HFFc6 (cell line): ENCODE data around the gene PPARA. TPM values are rescaled to one million over a fixed set of nuclear protein-coding genes. Genes with fewer than 3 reads are reported as not detected.

Experiments
- DNase-seq: peaks from one replicate; pipeline ENCODE4 v3.0.0-alpha.2; 2018
- H3K27ac Mint-ChIP-seq: 2 replicates; pipeline ENCODE4 v1.8.0; 2020; ENCODE audit warnings: mild to moderate bottlenecking, mixed read lengths
- H3K27me3 Mint-ChIP-seq: 2 replicates; pipeline ENCODE4 v1.8.0; 2021; ENCODE audit warnings: mild to moderate bottlenecking, moderate library complexity, mixed read lengths; ENCODE audit not compliant: insufficient read depth
- H3K36me3 Mint-ChIP-seq: 2 replicates; pipeline ENCODE4 v1.8.0; 2021; ENCODE audit warnings: low read depth, mixed read lengths
- H3K4me1 Mint-ChIP-seq: 2 replicates; pipeline ENCODE4 v1.8.0; 2020; ENCODE audit warnings: low read depth, mixed read lengths
- H3K4me3 Mint-ChIP-seq: 2 replicates; pipeline ENCODE4 v1.8.0; 2020; ENCODE audit warnings: mild to moderate bottlenecking, moderate library complexity, mixed read lengths
- H3K9me3 Mint-ChIP-seq: 2 replicates; pipeline ENCODE4 v1.8.0; 2020; ENCODE audit warnings: mild to moderate bottlenecking, mixed read lengths
- total RNA-seq, 6 experiments: library from RNA; stranded (reverse); fragmentation: NEBNext Ultra II Directional; extraction: Animal tissue kit (Norgen Biotek cat#: 25700); gene quantifications; 2 replicates in 1 of 6; 3 replicates in 5 of 6; pipeline ENCODE4 v1.2.3, GENCODE V29; 2021
- TF ChIP-seq, protein P1 (sequence below): fragments of 200-600 bp; sonication (generic); IDR thresholded peaks from 2 replicates; pipeline ENCODE4 v1.5.0; 2021; ENCODE audit warnings: antibody characterized with exemption, mild to moderate bottlenecking

The PPARA gene
- total RNA-seq, 6 experiments from 2014 or later = 14.1 to 16.0 (median 15.1) TPM

DNA sequence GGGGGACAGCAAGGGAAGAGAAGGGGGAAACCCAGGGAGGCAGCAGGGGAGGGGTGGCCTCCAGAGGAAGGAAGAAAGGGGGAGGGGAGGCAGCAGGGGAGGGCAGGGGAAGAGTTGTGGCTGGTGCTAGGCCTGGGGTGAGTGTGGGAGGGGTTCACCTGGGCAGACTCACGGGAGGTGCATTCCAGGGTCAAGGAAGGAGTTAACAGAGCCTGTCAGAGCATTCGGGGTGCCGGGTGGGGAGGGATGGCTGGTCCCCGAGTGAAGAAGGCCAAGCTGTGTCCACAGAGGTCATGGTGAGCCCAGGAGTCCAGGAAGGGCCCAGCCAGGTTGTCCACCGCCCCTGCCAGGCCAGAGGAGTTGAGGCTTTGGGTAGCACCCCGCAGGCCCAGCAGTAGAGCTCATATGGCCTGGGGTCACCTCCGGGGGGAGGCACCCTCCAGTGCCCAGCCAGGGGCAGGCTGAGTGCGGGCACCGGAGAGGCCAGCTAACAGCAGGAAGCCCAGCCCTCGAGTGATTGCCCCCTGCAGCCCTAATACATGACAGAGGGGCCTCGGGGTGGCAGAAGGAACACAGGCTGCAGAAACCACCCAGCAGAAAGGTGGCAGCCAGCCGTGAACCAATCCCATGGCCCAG, 31.1 kb upstream of the PPARA start:
- TF ChIP-seq, protein P1, sequence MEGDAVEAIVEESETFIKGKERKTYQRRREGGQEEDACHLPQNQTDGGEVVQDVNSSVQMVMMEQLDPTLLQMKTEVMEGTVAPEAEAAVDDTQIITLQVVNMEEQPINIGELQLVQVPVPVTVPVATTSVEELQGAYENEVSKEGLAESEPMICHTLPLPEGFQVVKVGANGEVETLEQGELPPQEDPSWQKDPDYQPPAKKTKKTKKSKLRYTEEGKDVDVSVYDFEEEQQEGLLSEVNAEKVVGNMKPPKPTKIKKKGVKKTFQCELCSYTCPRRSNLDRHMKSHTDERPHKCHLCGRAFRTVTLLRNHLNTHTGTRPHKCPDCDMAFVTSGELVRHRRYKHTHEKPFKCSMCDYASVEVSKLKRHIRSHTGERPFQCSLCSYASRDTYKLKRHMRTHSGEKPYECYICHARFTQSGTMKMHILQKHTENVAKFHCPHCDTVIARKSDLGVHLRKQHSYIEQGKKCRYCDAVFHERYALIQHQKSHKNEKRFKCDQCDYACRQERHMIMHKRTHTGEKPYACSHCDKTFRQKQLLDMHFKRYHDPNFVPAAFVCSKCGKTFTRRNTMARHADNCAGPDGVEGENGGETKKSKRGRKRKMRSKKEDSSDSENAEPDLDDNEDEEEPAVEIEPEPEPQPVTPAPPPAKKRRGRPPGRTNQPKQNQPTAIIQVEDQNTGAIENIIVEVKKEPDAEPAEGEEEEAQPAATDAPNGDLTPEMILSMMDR = no peak
- peak overlapping the region; percentile 55; the same call in 1 of the 2 replicates for H3K27ac Mint-ChIP-seq
- peak overlapping the region; percentile 5; the same call in 1 of the 2 replicates for H3K4me3 Mint-ChIP-seq
- peaks cover 6% of the 10 kb centered on the region; the same call in 1 of the 2 replicates for H3K9me3 Mint-ChIP-seq
- DNase-seq = no peak
- H3K27me3 Mint-ChIP-seq = peaks cover 61% of the 10 kb centered on the region
- no peaks in the 10 kb centered on the region for H3K36me3 Mint-ChIP-seq
- H3K4me1 Mint-ChIP-seq = peaks cover 27% of the 10 kb centered on the region

DNA sequence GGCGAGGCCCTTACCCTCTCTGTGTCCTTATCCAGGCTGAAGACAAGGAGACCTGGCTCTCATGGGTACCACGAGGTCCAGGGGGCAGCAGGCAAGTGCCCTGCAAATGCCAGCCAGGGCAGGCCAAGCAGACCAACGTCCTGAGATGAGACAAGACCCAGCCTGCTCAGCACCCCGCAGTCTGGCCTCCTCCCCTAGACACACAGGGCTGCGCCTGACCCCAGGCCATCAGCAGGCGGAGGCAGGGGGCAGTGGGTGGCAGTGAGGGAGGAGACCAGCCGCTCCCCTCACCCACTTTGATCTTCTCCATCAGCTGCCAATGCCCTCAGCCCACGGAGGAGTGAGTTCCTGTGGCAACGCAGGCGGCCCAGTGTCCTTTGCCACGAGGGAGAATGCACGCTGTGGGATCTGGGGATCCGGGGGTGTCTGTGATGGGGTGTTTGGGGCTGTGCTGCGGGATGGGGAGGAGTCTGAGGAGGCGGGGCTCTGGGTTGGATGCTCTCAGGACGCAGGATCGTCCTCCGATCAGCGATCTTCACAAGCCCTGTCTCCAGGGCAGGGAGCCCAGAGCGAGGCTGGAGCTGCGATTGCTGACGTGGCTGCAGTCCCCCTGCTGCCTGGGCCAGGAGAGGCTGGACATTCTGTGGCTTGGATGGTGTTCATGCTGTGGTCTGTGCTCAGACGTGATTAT, 30.5 kb upstream of the PPARA start:
- H3K9me3 Mint-ChIP-seq = peaks cover 6% of the 10 kb centered on the region; the same call in 1 of the 2 replicates
- TF ChIP-seq, protein P1 = no peak
- DNase-seq = peak; percentile 48
- H3K36me3 Mint-ChIP-seq = no peaks in the 10 kb centered on the region
- peaks cover 57% of the 10 kb centered on the region for H3K27me3 Mint-ChIP-seq
- peak overlapping the region; percentile 74 for H3K27ac Mint-ChIP-seq
- H3K4me3 Mint-ChIP-seq = peak overlapping the region; percentile 52
- H3K4me1 Mint-ChIP-seq = peaks cover 29% of the 10 kb centered on the region

DNA sequence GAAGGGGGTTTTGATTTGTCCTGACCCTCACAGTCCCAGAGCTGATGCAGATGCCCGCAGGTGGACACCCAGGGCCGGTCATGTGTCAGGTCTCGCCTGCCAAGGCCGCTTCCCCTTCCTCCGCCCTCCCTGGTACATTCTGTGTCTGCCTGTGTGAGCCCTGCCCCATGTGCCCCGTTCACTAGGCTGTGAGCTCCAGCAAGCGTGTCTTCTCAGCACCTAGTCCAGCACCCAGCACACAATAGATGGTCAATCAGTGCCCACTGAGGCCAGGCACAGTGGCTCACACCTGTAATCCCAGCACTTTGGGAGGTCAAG, 29.9 kb upstream of the PPARA start:
- Mint-ChIP-seq H3K36me3 (no peaks in the 10 kb centered on the region), H3K4me1 (peaks cover 26% of the 10 kb centered on the region), H3K27ac (peak overlapping the region; percentile 74), H3K4me3 (peak overlapping the region; percentile 52), H3K27me3 (peaks cover 52% of the 10 kb centered on the region), H3K9me3 (peaks cover 6% of the 10 kb centered on the region; the same call in 1 of the 2 replicates)
- TF ChIP-seq, protein P1 = no peak
- no peak for DNase-seq

DNA sequence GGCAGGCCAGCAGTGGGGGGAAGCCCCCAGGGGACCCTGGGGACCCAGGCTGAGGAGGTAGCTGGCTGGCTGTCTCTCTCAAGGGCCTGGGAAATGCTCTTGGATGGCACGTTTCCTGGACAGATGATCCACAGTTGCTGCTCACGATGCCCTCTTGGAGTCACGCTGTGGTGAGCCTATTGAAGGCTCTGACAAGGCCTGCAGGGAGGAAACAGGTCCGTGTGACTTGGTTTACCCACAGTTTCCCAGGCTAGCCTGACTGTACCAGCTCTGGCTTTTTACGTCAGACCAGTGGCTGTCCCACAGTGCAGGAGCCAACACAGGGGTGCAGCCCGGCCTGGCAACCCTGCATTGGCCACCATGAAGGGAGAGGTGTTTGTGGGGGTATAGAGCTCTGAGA, 29.2 kb upstream of the PPARA start:
- Mint-ChIP-seq H3K9me3 (peaks cover 6% of the 10 kb centered on the region; the same call in 1 of the 2 replicates), H3K36me3 (no peaks in the 10 kb centered on the region), H3K4me3 (no peak overlapping the region; the same call in 1 of the 2 replicates), H3K27me3 (peaks cover 48% of the 10 kb centered on the region), H3K27ac (no peak overlapping the region; the same call in 1 of the 2 replicates), H3K4me1 (peaks cover 19% of the 10 kb centered on the region)
- TF ChIP-seq, protein P1 = no peak
- no peak for DNase-seq

DNA sequence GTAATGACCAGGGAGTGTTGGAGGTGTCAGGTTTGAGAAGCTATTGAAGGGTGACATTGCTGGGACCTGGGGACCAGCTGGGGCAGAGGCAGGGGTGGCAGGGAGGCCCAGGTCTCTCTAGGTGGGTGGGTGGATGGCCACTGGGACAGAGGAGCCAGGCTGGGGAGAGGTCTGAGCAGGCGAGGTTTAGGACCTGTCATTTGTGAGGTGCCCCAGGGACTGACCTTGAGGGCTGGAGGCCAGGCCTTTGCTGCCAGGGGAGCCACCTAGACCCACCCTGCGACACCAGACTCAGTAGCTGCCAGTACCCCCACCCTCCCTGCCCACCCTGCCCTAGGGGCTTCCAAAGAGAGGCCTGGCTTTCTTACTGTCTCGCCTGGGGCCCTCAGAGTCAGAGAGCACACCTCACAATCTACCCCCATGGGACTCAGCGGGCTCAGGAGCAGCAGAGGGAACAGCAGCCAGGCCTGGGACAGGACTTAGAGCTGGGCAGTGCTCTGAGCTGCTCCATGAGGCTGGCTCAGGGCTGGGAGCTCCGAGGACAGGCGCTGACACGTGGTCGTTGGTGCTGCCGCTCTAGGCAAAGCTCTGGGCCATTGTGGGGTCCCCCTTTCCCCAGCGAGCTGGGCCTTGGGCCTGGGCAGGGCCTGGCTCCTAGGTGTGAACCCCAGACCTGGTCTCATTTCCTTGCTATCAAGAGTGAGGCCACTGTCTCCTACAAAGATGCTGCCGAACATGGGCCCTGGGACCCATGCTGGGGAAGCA, 28.6 kb upstream of the PPARA start:
- H3K27ac Mint-ChIP-seq = no peak overlapping the region; the same call in 1 of the 2 replicates

More for the DNA sequence above, 28.6 kb upstream of the PPARA start:
- peaks cover 43% of the 10 kb centered on the region for H3K27me3 Mint-ChIP-seq
- TF ChIP-seq, protein P1 = no peak
- H3K9me3 Mint-ChIP-seq = peaks cover 6% of the 10 kb centered on the region; the same call in 1 of the 2 replicates
- no peaks in the 10 kb centered on the region for H3K36me3 Mint-ChIP-seq
- H3K4me3 Mint-ChIP-seq = no peak overlapping the region
- DNase-seq = no peak
- H3K4me1 Mint-ChIP-seq = peaks cover 17% of the 10 kb centered on the region
